SK-N-SH treated with all-trans-retinoic acid at 6 μM for 48 hours (cell line): ENCODE results near the gene SYNPO.

Experiments used
- ATAC-seq: fragments of 200-7000 bp; cut with Tn5 transposase; 3 replicates; pipeline ENCODE4 v1.9.1; 2020; ENCODE audit warnings: mild to moderate bottlenecking, moderate library complexity
- ARNTL ChIP-seq: fragments of 450-650 bp; formaldehyde crosslinking; IDR thresholded peaks from 2 replicates; pipeline ENCODE4 v1.5.0; 2020; ENCODE audit warnings: low read depth, mild to moderate bottlenecking, moderate library complexity, borderline replicate concordance
- BACH2 ChIP-seq: fragments of 250-450 bp; sonication (Bioruptor Pico); IDR thresholded peaks from 2 replicates; pipeline ENCODE4 v1.9.0; 2021; ENCODE audit warnings: mild to moderate bottlenecking, borderline replicate concordance
- CREB5 ChIP-seq: fragments of 250-450 bp; sonication (Bioruptor Pico); IDR thresholded peaks from 2 replicates; pipeline ENCODE4 v1.5.1; 2020; ENCODE audit warnings: low read depth, mild to moderate bottlenecking, moderate library complexity
- CSDC2 ChIP-seq: fragments of 250-450 bp; sonication (Bioruptor Pico); IDR thresholded peaks from 2 replicates; pipeline ENCODE4 v1.5.0; 2020; ENCODE audit warnings: mild to moderate bottlenecking, moderate library complexity
- ISL1 ChIP-seq: fragments of 250-450 bp; sonication (Bioruptor Pico); IDR thresholded peaks from 2 replicates; pipeline ENCODE4 v2.1.2; 2022; ENCODE audit warnings: mild to moderate bottlenecking, moderate library complexity
- OSR1 ChIP-seq: fragments of 250-450 bp; sonication (Bioruptor Pico); IDR thresholded peaks from 2 replicates; pipeline ENCODE4 v1.8.0; 2022; ENCODE audit warnings: moderate library complexity, mild to moderate bottlenecking, inconsistent platforms
- PATZ1 ChIP-seq: fragments of 250-450 bp; sonication (Bioruptor Pico); IDR thresholded peaks from 2 replicates; pipeline ENCODE4 v1.8.0; 2020; ENCODE audit warnings: mild to moderate bottlenecking, moderate library complexity, borderline replicate concordance
- POU6F1 ChIP-seq: fragments of 250-450 bp; sonication (Bioruptor Pico); IDR thresholded peaks from 2 replicates; pipeline ENCODE4 v1.8.0; 2021; ENCODE audit warnings: low read depth, mild to moderate bottlenecking, moderate library complexity, borderline replicate concordance
- PPARA ChIP-seq: fragments of 250-450 bp; sonication (Bioruptor Pico); IDR thresholded peaks from 2 replicates; pipeline ENCODE4 v1.5.0; 2020; ENCODE audit warnings: mild to moderate bottlenecking, borderline replicate concordance
- RARB ChIP-seq: fragments of 250-450 bp; sonication (Bioruptor Pico); IDR thresholded peaks from 2 replicates; pipeline ENCODE4 v1.8.0; 2021; ENCODE audit warnings: mild to moderate bottlenecking, moderate library complexity
- SNAI2 ChIP-seq: fragments of 250-450 bp; sonication (Bioruptor Pico); IDR thresholded peaks from 2 replicates; pipeline ENCODE4 v1.5.0; 2020; ENCODE audit warnings: mild to moderate bottlenecking, moderate library complexity
- TOX ChIP-seq: fragments of 250-450 bp; sonication (Bioruptor Pico); IDR thresholded peaks from 2 replicates; pipeline ENCODE4 v1.8.0; 2021; ENCODE audit warnings: mild to moderate bottlenecking, moderate library complexity, borderline replicate concordance
- ZC3H10 ChIP-seq: fragments of 250-450 bp; sonication (Bioruptor Pico); IDR thresholded peaks from 2 replicates; pipeline ENCODE4 v1.5.1; 2021; ENCODE audit warnings: mild to moderate bottlenecking, moderate library complexity
- ZFP3 ChIP-seq: fragments of 250-450 bp; sonication (Bioruptor Pico); IDR thresholded peaks from 2 replicates; pipeline ENCODE4 v1.5.0; 2020; ENCODE audit warnings: mild to moderate bottlenecking, moderate library complexity
- ZFP30 ChIP-seq: fragments of 450-650 bp; formaldehyde crosslinking; IDR thresholded peaks from 2 replicates; pipeline ENCODE4 v1.5.0; 2022; ENCODE audit warnings: mild to moderate bottlenecking, moderate library complexity
- ZNF565 ChIP-seq: fragments of 450-650 bp; formaldehyde crosslinking; conservative IDR thresholded peaks from 2 replicates; pipeline ENCODE4 v1.5.0; 2020; ENCODE audit warnings: low read depth, mild to moderate bottlenecking, moderate library complexity
- ZNF70 ChIP-seq: fragments of 450-650 bp; formaldehyde crosslinking; IDR thresholded peaks from 2 replicates; pipeline ENCODE4 v1.5.0; 2020; ENCODE audit warnings: mild to moderate bottlenecking, moderate library complexity
- ZNF8 ChIP-seq: fragments of 450-650 bp; formaldehyde crosslinking; IDR thresholded peaks from 2 replicates; pipeline ENCODE4 v1.5.0; 2020; ENCODE audit warnings: mild to moderate bottlenecking, moderate library complexity
- TF ChIP-seq, protein P1 (sequence below): fragments of 250-450 bp; sonication (Bioruptor Pico); IDR thresholded peaks from 2 replicates; pipeline ENCODE4 v1.5.0; 2020; ENCODE audit warnings: mild to moderate bottlenecking, moderate library complexity
- TF ChIP-seq, protein P2 (sequence below): fragments of 250-450 bp; sonication (Bioruptor Pico); IDR thresholded peaks from 2 replicates; pipeline ENCODE4 v1.5.1; 2021; ENCODE audit warnings: mild to moderate bottlenecking, moderate library complexity

The SYNPO gene

GRCh38 chr5:150689120-150689519, 48.7 kb downstream of the SYNPO start (continued):
- TF ChIP-seq BACH2 (CRISPR knock-in tag) = no peak
- no peak for TF ChIP-seq ZNF8
- TF ChIP-seq CSDC2 (CRISPR knock-in tag) = no peak
- TF ChIP-seq, all 23 proteins: peak for 0

GRCh38 chr5:150690760-150691159, 50.3 kb downstream of the SYNPO start:
- ATAC-seq = no peak
- no peak for TF ChIP-seq SNAI2 (CRISPR knock-in tag)
- no peak for TF ChIP-seq BACH2 (CRISPR knock-in tag)
- TF ChIP-seq TOX (CRISPR knock-in tag) = no peak
- no peak for TF ChIP-seq PATZ1 (CRISPR knock-in tag)
- TF ChIP-seq ZFP30 (CRISPR knock-in tag) = no peak
- no peak for TF ChIP-seq ZFP3 (CRISPR knock-in tag)
- TF ChIP-seq ZNF70 (CRISPR knock-in tag) = no peak
- no peak for TF ChIP-seq ZNF8
- TF ChIP-seq CREB5 (CRISPR knock-in tag) = no peak
- no peak for TF ChIP-seq OSR1 (CRISPR knock-in tag)
- TF ChIP-seq POU6F1 (CRISPR knock-in tag) = no peak
- TF ChIP-seq ARNTL (CRISPR knock-in tag) = no peak
- TF ChIP-seq CSDC2 (CRISPR knock-in tag) = no peak
- TF ChIP-seq PPARA (CRISPR knock-in tag) = no peak

GRCh38 chr5:150692276-150692675, 51.8 kb downstream of the SYNPO start:
- TF ChIP-seq OSR1 (CRISPR knock-in tag) = no peak
- no peak for TF ChIP-seq POU6F1 (CRISPR knock-in tag)
- TF ChIP-seq SNAI2 (CRISPR knock-in tag) = no peak
- no peak for TF ChIP-seq ZNF565 (CRISPR knock-in tag)
- no peak for TF ChIP-seq ARNTL (CRISPR knock-in tag)
- TF ChIP-seq ZFP30 (CRISPR knock-in tag) = no peak
- TF ChIP-seq, protein P1, sequence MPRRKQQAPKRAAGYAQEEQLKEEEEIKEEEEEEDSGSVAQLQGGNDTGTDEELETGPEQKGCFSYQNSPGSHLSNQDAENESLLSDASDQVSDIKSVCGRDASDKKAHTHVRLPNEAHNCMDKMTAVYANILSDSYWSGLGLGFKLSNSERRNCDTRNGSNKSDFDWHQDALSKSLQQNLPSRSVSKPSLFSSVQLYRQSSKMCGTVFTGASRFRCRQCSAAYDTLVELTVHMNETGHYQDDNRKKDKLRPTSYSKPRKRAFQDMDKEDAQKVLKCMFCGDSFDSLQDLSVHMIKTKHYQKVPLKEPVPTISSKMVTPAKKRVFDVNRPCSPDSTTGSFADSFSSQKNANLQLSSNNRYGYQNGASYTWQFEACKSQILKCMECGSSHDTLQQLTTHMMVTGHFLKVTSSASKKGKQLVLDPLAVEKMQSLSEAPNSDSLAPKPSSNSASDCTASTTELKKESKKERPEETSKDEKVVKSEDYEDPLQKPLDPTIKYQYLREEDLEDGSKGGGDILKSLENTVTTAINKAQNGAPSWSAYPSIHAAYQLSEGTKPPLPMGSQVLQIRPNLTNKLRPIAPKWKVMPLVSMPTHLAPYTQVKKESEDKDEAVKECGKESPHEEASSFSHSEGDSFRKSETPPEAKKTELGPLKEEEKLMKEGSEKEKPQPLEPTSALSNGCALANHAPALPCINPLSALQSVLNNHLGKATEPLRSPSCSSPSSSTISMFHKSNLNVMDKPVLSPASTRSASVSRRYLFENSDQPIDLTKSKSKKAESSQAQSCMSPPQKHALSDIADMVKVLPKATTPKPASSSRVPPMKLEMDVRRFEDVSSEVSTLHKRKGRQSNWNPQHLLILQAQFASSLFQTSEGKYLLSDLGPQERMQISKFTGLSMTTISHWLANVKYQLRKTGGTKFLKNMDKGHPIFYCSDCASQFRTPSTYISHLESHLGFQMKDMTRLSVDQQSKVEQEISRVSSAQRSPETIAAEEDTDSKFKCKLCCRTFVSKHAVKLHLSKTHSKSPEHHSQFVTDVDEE (CRISPR knock-in tag) = no peak
- TF ChIP-seq ZFP3 (CRISPR knock-in tag) = no peak
- TF ChIP-seq CSDC2 (CRISPR knock-in tag) = no peak
- TF ChIP-seq, protein P2, sequence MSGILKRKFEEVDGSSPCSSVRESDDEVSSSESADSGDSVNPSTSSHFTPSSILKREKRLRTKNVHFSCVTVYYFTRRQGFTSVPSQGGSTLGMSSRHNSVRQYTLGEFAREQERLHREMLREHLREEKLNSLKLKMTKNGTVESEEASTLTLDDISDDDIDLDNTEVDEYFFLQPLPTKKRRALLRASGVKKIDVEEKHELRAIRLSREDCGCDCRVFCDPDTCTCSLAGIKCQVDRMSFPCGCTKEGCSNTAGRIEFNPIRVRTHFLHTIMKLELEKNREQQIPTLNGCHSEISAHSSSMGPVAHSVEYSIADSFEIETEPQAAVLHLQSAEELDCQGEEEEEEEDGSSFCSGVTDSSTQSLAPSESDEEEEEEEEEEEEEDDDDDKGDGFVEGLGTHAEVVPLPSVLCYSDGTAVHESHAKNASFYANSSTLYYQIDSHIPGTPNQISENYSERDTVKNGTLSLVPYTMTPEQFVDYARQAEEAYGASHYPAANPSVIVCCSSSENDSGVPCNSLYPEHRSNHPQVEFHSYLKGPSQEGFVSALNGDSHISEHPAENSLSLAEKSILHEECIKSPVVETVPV = no peak
- no peak for TF ChIP-seq TOX (CRISPR knock-in tag)
- no peak for TF ChIP-seq BACH2 (CRISPR knock-in tag)
- TF ChIP-seq ZC3H10 (CRISPR knock-in tag) = no peak
- TF ChIP-seq RARB (CRISPR knock-in tag) = no peak
- TF ChIP-seq ISL1 = no peak
- TF ChIP-seq ZNF8 = no peak
- TF ChIP-seq, all 23 proteins: peak for 0
- ATAC-seq = no peak
